WTC11 (cell line): ENCODE data around the gene MTARC1. TPM values are rescaled to one million over a fixed set of nuclear protein-coding genes. Genes with fewer than 3 reads are reported as not detected.

Experiments
- ATAC-seq: fragments of 200-7000 bp; cut with Tn5 transposase; 2 replicates; pipeline ENCODE4 v1.10.0; 2021; ENCODE audit warnings: mild to moderate bottlenecking, moderate library complexity
- CTCF ChIA-PET: fragments of 300-600 bp; sonication (Branson Sonifier 250); formaldehyde crosslinking; loops from one replicate; lab custom pipeline; 2021; ENCODE audit warnings: antibody characterized with exemption; lab: Charles Lee
- POLR2A ChIA-PET: fragments of 350-600 bp; sonication (Branson Sonifier 250); formaldehyde crosslinking; loops from one replicate; lab custom pipeline; 2021; ENCODE audit warnings: antibody characterized with exemption; lab: Charles Lee
- DNase-seq: peaks from one replicate; pipeline ENCODE4 v3.0.0; 2021; ENCODE audit warnings: low spot score
- H3K27ac Mint-ChIP-seq: 2 replicates; pipeline ENCODE4 v1.8.0; 2021; ENCODE audit warnings: mixed read lengths
- H3K27me3 Mint-ChIP-seq: 2 replicates; pipeline ENCODE4 v1.8.0; 2021; ENCODE audit warnings: low read depth, mild to moderate bottlenecking, moderate library complexity, mixed read lengths
- H3K36me3 Mint-ChIP-seq: 2 replicates; pipeline ENCODE4 v1.8.0; 2021; ENCODE audit warnings: mixed read lengths
- H3K4me1 Mint-ChIP-seq: 2 replicates; pipeline ENCODE4 v1.8.0; 2022; ENCODE audit warnings: mixed read lengths
- H3K4me3 Mint-ChIP-seq: 2 replicates; pipeline ENCODE4 v1.8.0; 2021; ENCODE audit warnings: mild to moderate bottlenecking, moderate library complexity, mixed read lengths
- H3K9me3 Mint-ChIP-seq: 2 replicates; pipeline ENCODE4 v1.8.0; 2021; ENCODE audit warnings: mixed read lengths
- CTCF ChIP-seq: fragments of 200-600 bp; IDR thresholded peaks from 2 replicates; pipeline ENCODE4 v1.8.0; 2022; ENCODE audit warnings: antibody characterized with exemption
- E2F5 ChIP-seq: sonication (generic); formaldehyde crosslinking; IDR thresholded peaks from 2 replicates; pipeline ENCODE4 v1.8.1; 2022; ENCODE audit warnings: mild to moderate bottlenecking, moderate library complexity, missing genetic modification reagents
- ELF4 ChIP-seq: sonication (generic); formaldehyde crosslinking; IDR thresholded peaks from 2 replicates; pipeline ENCODE4 v1.8.1; 2022; ENCODE audit warnings: low read depth, mild to moderate bottlenecking, moderate library complexity, missing genetic modification reagents
- ERG ChIP-seq: fragments of 250-450 bp; sonication (Bioruptor Pico); IDR thresholded peaks from 2 replicates; pipeline ENCODE4 v1.8.0; 2021; ENCODE audit warnings: mild to moderate bottlenecking
- FOXJ3 ChIP-seq: sonication (generic); formaldehyde crosslinking; IDR thresholded peaks from 2 replicates; pipeline ENCODE4 v1.9.0; 2021; ENCODE audit warnings: missing genetic modification reagents, mild to moderate bottlenecking, borderline replicate concordance
- FOXP1 ChIP-seq: sonication (generic); formaldehyde crosslinking; IDR thresholded peaks from 2 replicates; pipeline ENCODE4 v1.8.0; 2022; ENCODE audit warnings: missing genetic modification reagents, mild to moderate bottlenecking, moderate library complexity, borderline replicate concordance
- IRF1 ChIP-seq: sonication (generic); formaldehyde crosslinking; IDR thresholded peaks from 2 replicates; pipeline ENCODE4 v1.8.0; 2023; ENCODE audit warnings: missing genetic modification reagents
- JAZF1 ChIP-seq: fragments of 250-450 bp; sonication (Bioruptor Pico); IDR thresholded peaks from 2 replicates; pipeline ENCODE4 v1.9.0; 2021; ENCODE audit warnings: moderate library complexity, mild to moderate bottlenecking, inconsistent platforms
- JUN ChIP-seq: sonication (generic); formaldehyde crosslinking; IDR thresholded peaks from 2 replicates; pipeline ENCODE4 v1.8.0; 2023; ENCODE audit warnings: mild to moderate bottlenecking, missing genetic modification reagents
- MLX ChIP-seq: sonication (generic); formaldehyde crosslinking; IDR thresholded peaks from 2 replicates; pipeline ENCODE4 v1.8.1; 2023; ENCODE audit warnings: mild to moderate bottlenecking, missing genetic modification reagents, moderate library complexity
- NFATC4 ChIP-seq: fragments of 250-450 bp; sonication (Bioruptor Pico); IDR thresholded peaks from 2 replicates; pipeline ENCODE4 v1.9.0; 2021; ENCODE audit warnings: mild to moderate bottlenecking
- NR2C2 ChIP-seq: sonication (generic); formaldehyde crosslinking; IDR thresholded peaks from 2 replicates; pipeline ENCODE4 v1.8.0; 2022; ENCODE audit warnings: mild to moderate bottlenecking, missing genetic modification reagents
- OVOL2 ChIP-seq: fragments of 250-450 bp; sonication (Bioruptor Pico); IDR thresholded peaks from 2 replicates; pipeline ENCODE4 v1.9.0; 2021; ENCODE audit warnings: mild to moderate bottlenecking, borderline replicate concordance
- SMAD3 ChIP-seq: sonication (generic); formaldehyde crosslinking; IDR thresholded peaks from 2 replicates; pipeline ENCODE4 v1.8.0; 2022; ENCODE audit warnings: missing genetic modification reagents, mild to moderate bottlenecking, borderline replicate concordance
- SMAD4 ChIP-seq: sonication (generic); formaldehyde crosslinking; IDR thresholded peaks from 2 replicates; pipeline ENCODE4 v1.8.0; 2022; ENCODE audit warnings: mild to moderate bottlenecking, missing genetic modification reagents
- SOX15 ChIP-seq: fragments of 250-450 bp; sonication (Bioruptor Pico); IDR thresholded peaks from 2 replicates; pipeline ENCODE4 v1.9.0; 2021; ENCODE audit warnings: mild to moderate bottlenecking
- TCF7 ChIP-seq: sonication (generic); formaldehyde crosslinking; IDR thresholded peaks from 2 replicates; pipeline ENCODE4 v1.8.0; 2022; ENCODE audit warnings: mild to moderate bottlenecking, low read depth, missing genetic modification reagents, moderate library complexity
- USF1 ChIP-seq: sonication (generic); formaldehyde crosslinking; IDR thresholded peaks from 2 replicates; pipeline ENCODE4 v1.8.0; 2022; ENCODE audit warnings: mild to moderate bottlenecking, missing genetic modification reagents
- USF2 ChIP-seq: sonication (generic); formaldehyde crosslinking; IDR thresholded peaks from 2 replicates; pipeline ENCODE4 v1.8.1; 2023; ENCODE audit warnings: mild to moderate bottlenecking, missing genetic modification reagents, moderate library complexity
- ZBTB21 ChIP-seq: sonication (generic); formaldehyde crosslinking; IDR thresholded peaks from 2 replicates; pipeline ENCODE4 v1.8.1; 2023; ENCODE audit warnings: mild to moderate bottlenecking, missing genetic modification reagents, borderline replicate concordance
- ZNF512 ChIP-seq: sonication (generic); formaldehyde crosslinking; IDR thresholded peaks from 2 replicates; pipeline ENCODE4 v1.8.1; 2022; ENCODE audit warnings: missing genetic modification reagents, borderline replicate concordance
- total RNA-seq: library from RNA; stranded (reverse); gene quantifications from 3 replicates; pipeline ENCODE4 v1.2.3, GENCODE V29; 2021

The MTARC1 gene
- total RNA-seq, 1 experiment from 2014 or later: 25.8 TPM

GRCh38 chr1:220788900-220789299 lies 2.2 kb downstream of the MTARC1 start (continued):
- no peak for TF ChIP-seq MLX (CRISPR knock-in tag)
- TF ChIP-seq JAZF1 (CRISPR knock-in tag): no peak
- no peak for TF ChIP-seq TCF7 (CRISPR knock-in tag)
- no peak for TF ChIP-seq E2F5 (CRISPR knock-in tag)
- no peak for TF ChIP-seq ZNF512

- no peak for TF ChIP-seq USF2 (CRISPR knock-in tag)
- TF ChIP-seq JUN (CRISPR knock-in tag): no peak
- TF ChIP-seq MLX (CRISPR knock-in tag): no peak
- no peak for TF ChIP-seq IRF1 (CRISPR knock-in tag)
- no peak for TF ChIP-seq ZBTB21 (CRISPR knock-in tag)
- TF ChIP-seq FOXJ3 (CRISPR knock-in tag): no peak
- no peak for TF ChIP-seq FOXP1 (CRISPR knock-in tag)
- TF ChIP-seq USF1: no peak
- TF ChIP-seq ERG (CRISPR knock-in tag): no peak
- ChIA-PET CTCF (interaction anchor here (5.3 kb wide), 1 partner anchor 14 kb away, joined by 78 read pairs; no protein-coding TSS in a partner anchor), POLR2A (no interaction called here)
- H3K36me3 Mint-ChIP-seq: peaks cover 15% of the 10 kb centered on the region
- H3K4me1 Mint-ChIP-seq: peaks cover 25% of the 10 kb centered on the region
- no peak overlapping the region for H3K4me3 Mint-ChIP-seq
- H3K27ac Mint-ChIP-seq: no peak overlapping the region
- ATAC-seq: no peak
- no peaks in the 10 kb centered on the region; the same call in 1 of the 2 replicates for H3K9me3 Mint-ChIP-seq
- no peak for DNase-seq
- peaks cover 3% of the 10 kb centered on the region; the same call in 1 of the 2 replicates for H3K27me3 Mint-ChIP-seq
Measured at GRCh38 chr1:220789532-220790147, 2.9 kb downstream of the MTARC1 start.

- DNase-seq (no peak), ATAC-seq (no peak)
- H3K36me3 Mint-ChIP-seq: peaks cover 15% of the 10 kb centered on the region
- no peak overlapping the region for H3K4me3 Mint-ChIP-seq
- peaks cover 10% of the 10 kb centered on the region for H3K4me1 Mint-ChIP-seq
- H3K27me3 Mint-ChIP-seq: peaks cover 3% of the 10 kb centered on the region; the same call in 1 of the 2 replicates
- no peak overlapping the region for H3K27ac Mint-ChIP-seq
- POLR2A ChIA-PET: no interaction called here
- H3K9me3 Mint-ChIP-seq: no peaks in the 10 kb centered on the region; the same call in 1 of the 2 replicates
- CTCF ChIA-PET: interaction anchor here (1.6 kb wide), 1 partner anchor 19 kb away, joined by 6 read pairs; no protein-coding TSS in a partner anchor
- no peak for TF ChIP-seq NFATC4 (CRISPR knock-in tag)
- no peak for TF ChIP-seq OVOL2 (CRISPR knock-in tag)
- no peak for TF ChIP-seq TCF7 (CRISPR knock-in tag)
- TF ChIP-seq CTCF: no peak
- no peak for TF ChIP-seq NR2C2 (CRISPR knock-in tag)
- TF ChIP-seq SOX15 (CRISPR knock-in tag): no peak
- TF ChIP-seq SMAD4 (CRISPR knock-in tag): no peak
- no peak for TF ChIP-seq ELF4 (CRISPR knock-in tag)
- TF ChIP-seq SMAD3 (CRISPR knock-in tag): no peak
Measured at GRCh38 chr1:220791285-220791684, 4.6 kb downstream of the MTARC1 start.
